IMR-90 (cell line): Measurements from ENCODE around the gene SUN1. TPM values are rescaled to one million over a fixed set of nuclear protein-coding genes. Genes with fewer than 3 reads are reported as not detected.

Source experiments
- ATAC-seq: fragments of 200-7000 bp; cut with Tn5 transposase; 2 replicates; pipeline ENCODE4 v1.9.1; 2020; ENCODE audit warnings: low read depth, mild to moderate bottlenecking, moderate library complexity
- BruUV-seq: library from RNA; stranded (reverse); fragments of 400-500 nt; replicated peaks from 2 replicates; lab custom pipeline; 2021; lab: Mats Ljungman, UMichigan
- CTCF ChIA-PET: fragments of 300-600 bp; formaldehyde crosslinking; extraction: SDS; loops from one replicate; lab custom pipeline; 2021; ENCODE audit warnings: antibody characterized with exemption; lab: Yijun Ruan, JAX
- POLR2A ChIA-PET: fragments of 300-600 bp; sonication (Branson Sonifier 250); formaldehyde crosslinking; loops from one replicate; lab custom pipeline; 2022; ENCODE audit warnings: antibody characterized with exemption; ENCODE audit not compliant: unreplicated experiment; lab: Charles Lee
- DNase-seq: peaks from one replicate; pipeline ENCODE4 v3.0.0; 2013
- H2AFZ ChIP-seq: replicated peaks from 2 replicates; pipeline ENCODE3; 2013; ENCODE audit warnings: low read length, mild to moderate bottlenecking; ENCODE audit not compliant: poor library complexity
- H2AK5ac ChIP-seq: 2 replicates; pipeline ENCODE4 v1.6.1; 2013; ENCODE audit warnings: low read depth, low read length, inconsistent platforms
- H2AK9ac ChIP-seq: replicated peaks from 2 replicates; pipeline ENCODE3; 2013; ENCODE audit warnings: mild to moderate bottlenecking, low read depth, low read length, moderate library complexity; ENCODE audit not compliant: poor library complexity
- H2BK120ac ChIP-seq: 2 replicates; pipeline ENCODE4 v1.6.1; 2013; ENCODE audit warnings: low read depth, low read length, inconsistent platforms
- H2BK15ac ChIP-seq: 3 replicates; pipeline ENCODE4 v1.6.1; 2013; ENCODE audit warnings: low read depth, low read length, inconsistent platforms
- H2BK20ac ChIP-seq: 2 replicates; pipeline ENCODE4 v1.6.1; 2013; ENCODE audit warnings: low read depth, mild to moderate bottlenecking, inconsistent platforms, low read length, moderate library complexity
- H2BK5ac ChIP-seq: 2 replicates; pipeline ENCODE4 v1.6.1; 2013; ENCODE audit warnings: mild to moderate bottlenecking, low read depth, low read length, inconsistent platforms; ENCODE audit not compliant: poor library complexity, severe bottlenecking
- H3K14ac ChIP-seq: replicated peaks from 2 replicates; pipeline ENCODE4 v1.6.1; 2013; ENCODE audit warnings: low read depth, low read length, inconsistent platforms
- H3K18ac ChIP-seq: 2 replicates; pipeline ENCODE4 v1.6.1; 2013; ENCODE audit warnings: low read depth, low read length, control low read depth
- H3K23ac ChIP-seq: 2 replicates; pipeline ENCODE4 v1.6.1; 2013; ENCODE audit warnings: low read depth, low read length, inconsistent platforms
- H3K27ac ChIP-seq: 2 replicates; pipeline ENCODE4 v1.5.1; 2013; ENCODE audit warnings: mild to moderate bottlenecking, control low read depth, low read length; ENCODE audit not compliant: insufficient read depth
- H3K27me3 ChIP-seq: 2 replicates; pipeline ENCODE4 v1.6.1; 2013; ENCODE audit warnings: low read length; ENCODE audit not compliant: control insufficient read depth, insufficient read depth
- H3K36me3 ChIP-seq: 2 replicates; pipeline ENCODE4 v1.6.1; 2013; ENCODE audit warnings: low read length, mixed read lengths; ENCODE audit not compliant: control insufficient read depth, insufficient read depth
- H3K4ac ChIP-seq: 2 replicates; pipeline ENCODE4 v1.6.1; 2013; ENCODE audit warnings: low read depth, low read length, inconsistent platforms
- H3K4me1 ChIP-seq: 2 replicates; pipeline ENCODE4 v1.6.1; 2013; ENCODE audit warnings: low read length, mixed read lengths; ENCODE audit not compliant: control insufficient read depth, insufficient read depth
- H3K4me2 ChIP-seq: 2 replicates; pipeline ENCODE4 v1.6.1; 2013; ENCODE audit warnings: low read depth, mild to moderate bottlenecking, control low read depth, low read length, moderate library complexity
- H3K4me3 ChIP-seq: 2 replicates; pipeline ENCODE4 v1.5.1; 2013; ENCODE audit warnings: low read depth, mild to moderate bottlenecking, control low read depth, low read length, moderate library complexity; ENCODE audit not compliant: insufficient read depth
- H3K56ac ChIP-seq: 2 replicates; pipeline ENCODE4 v1.6.1; 2013; ENCODE audit warnings: low read length, inconsistent platforms; ENCODE audit not compliant: insufficient read depth; ENCODE audit errors: extremely low read depth
- H3K79me1 ChIP-seq, 2 experiments: 2 replicates each; pipeline ENCODE4 v1.6.1; 2013; ENCODE audit warnings: low read length in 2 of 2, inconsistent platforms in 1 of 2, low read depth in 1 of 2
- H3K9ac ChIP-seq: 2 replicates; pipeline ENCODE4 v1.6.1; 2013; ENCODE audit warnings: low read depth, low read length, control low read depth
- H3K9me1 ChIP-seq: 2 replicates; pipeline ENCODE4 v1.6.1; 2013; ENCODE audit warnings: low read length, inconsistent platforms; ENCODE audit not compliant: insufficient read depth
- H3K9me3 ChIP-seq: 2 replicates; pipeline ENCODE4 v1.6.1; 2013; ENCODE audit warnings: low read length; ENCODE audit not compliant: control insufficient read depth, insufficient read depth
- H4K20me1 ChIP-seq: 2 replicates; pipeline ENCODE4 v1.6.1; 2013; ENCODE audit warnings: low read length, inconsistent platforms; ENCODE audit not compliant: insufficient read depth
- H4K5ac ChIP-seq: 2 replicates; pipeline ENCODE4 v1.6.1; 2013; ENCODE audit warnings: mild to moderate bottlenecking, low read depth, low read length, control low read depth
- H4K8ac ChIP-seq, 2 experiments: 2 replicates each; pipeline ENCODE4 v1.6.1; 2013; ENCODE audit warnings: low read depth in 2 of 2, low read length in 2 of 2, control low read depth in 1 of 2, inconsistent platforms in 1 of 2
- H4K91ac ChIP-seq: 2 replicates; pipeline ENCODE4 v1.6.1; 2013; ENCODE audit warnings: low read depth, low read length, inconsistent platforms; ENCODE audit not compliant: insufficient read depth
- BHLHE40 ChIP-seq: fragments of 150-350 bp; IDR thresholded peaks from 2 replicates; pipeline ENCODE4 v1.6.1; 2016; ENCODE audit warnings: mild to moderate bottlenecking, low read depth, low read length
- CEBPB ChIP-seq: IDR thresholded peaks from 2 replicates; pipeline ENCODE4 v1.6.1; 2012; ENCODE audit warnings: low read depth, low read length, improper control_type of control experiment
- MAFK ChIP-seq: IDR thresholded peaks from 2 replicates; pipeline ENCODE4 v1.6.1; 2012; ENCODE audit warnings: low read depth, low read length, improper control_type of control experiment
- MAZ ChIP-seq: IDR thresholded peaks from 2 replicates; pipeline ENCODE4 v1.6.1; 2012; ENCODE audit warnings: low read depth, mild to moderate bottlenecking, low read length, improper control_type of control experiment, moderate library complexity, borderline replicate concordance
- NFE2L2 ChIP-seq: fragments of 150-350 bp; IDR thresholded peaks from 2 replicates; pipeline ENCODE4 v1.6.1; 2016; ENCODE audit warnings: low read depth, mild to moderate bottlenecking, low read length
- POLR2A ChIP-seq: IDR thresholded peaks from 2 replicates; pipeline ENCODE4 v1.6.1; 2012; ENCODE audit warnings: mild to moderate bottlenecking, low read depth, low read length
- RCOR1 ChIP-seq: IDR thresholded peaks from 2 replicates; pipeline ENCODE4 v1.6.1; 2012; ENCODE audit warnings: mild to moderate bottlenecking, low read length, improper control_type of control experiment; ENCODE audit not compliant: insufficient replicate concordance
- SMC3 ChIP-seq: fragments of 150-350 bp; IDR thresholded peaks from 2 replicates; pipeline ENCODE4 v1.6.1; 2016; ENCODE audit warnings: low read depth, mild to moderate bottlenecking, antibody characterized with exemption, low read length, moderate library complexity
- WGBS, 2 experiments: methylation state at CpG; one replicate each; pipeline versions ENCODE4 v1.1.5 to v1.1.7; 2013; ENCODE audit warnings: missing lambda C conversion rate in 2 of 2; ENCODE audit not compliant: insufficient read length in 1 of 2; ENCODE audit errors: extremely low coverage in 2 of 2; 5-methylcytosine and 5-hydroxymethylcytosine counted together
- dilution Hi-C: fragments of 300-500 bp; cut with HindIII; formaldehyde crosslinking; loops from one replicate; pipeline ENCODE4 v1.14.3; 2018; ENCODE audit warnings: low sequenced_read_pairs; ENCODE audit not compliant: unreplicated experiment
- in situ Hi-C: fragments of 300-500 bp; cut with MboI; formaldehyde crosslinking; loops from 3 replicates; pipeline ENCODE4 v1.14.3; 2019; ENCODE audit warnings: low sequenced_read_pairs, inconsistent platforms, mixed read lengths
- intact Hi-C: fragments of 100-400 bp; cut with micrococcal nuclease; formaldehyde crosslinking; loops from 2 replicates; pipeline ENCODE4 v1.10.0; 2022
- polyA plus RNA-seq, 3 experiments: library from polyadenylated mRNA; depleted of rRNA; stranded (reverse); fragments of >200 nt; gene quantifications; 2 replicates each; pipeline ENCODE4 v1.2.3, GENCODE V29; 2012; ENCODE audit warnings: low replicate concordance in 1 of 3
- total RNA-seq: library from RNA; depleted of rRNA; stranded (reverse); fragments of >200 nt; gene quantifications from 2 replicates; pipeline ENCODE4 v1.2.3, GENCODE V29; 2012

The SUN1 gene
- total and polyA plus RNA-seq, 2 of the 4 experiments (the other 2 are of a cell fraction), result 113 to 239 TPM

GRCh38 chr7:898855-899681 lies 66.8 kb downstream of the SUN1 start:
- CTCF ChIA-PET, result no interaction called here
- BruUV-seq, result no TSS peak

More at GRCh38 chr7:898855-899681, 66.8 kb downstream of the SUN1 start:
- no peaks in the 10 kb centered on the region for H3K79me1 ChIP-seq
- H3K14ac ChIP-seq, result no peak overlapping the region
- H3K27me3 ChIP-seq, result no peaks in the 10 kb centered on the region
- POLR2A ChIA-PET, result no interaction called here
- no peak overlapping the region for H3K18ac ChIP-seq
- no peak overlapping the region for H3K23ac ChIP-seq
- H2AFZ ChIP-seq, result peak overlapping the region; percentile 17
- H2BK120ac ChIP-seq, result no peak overlapping the region
- H2BK5ac ChIP-seq, result no peak overlapping the region
- DNase-seq (no peak), ATAC-seq (no peak)
- H3K4me3 ChIP-seq, result no peak overlapping the region
- no peaks in the 10 kb centered on the region for H3K9me1 ChIP-seq
- dilution Hi-C loops, result no loop called here
- no peak overlapping the region for H4K5ac ChIP-seq
- H2AK5ac ChIP-seq, result no peak overlapping the region
- in situ Hi-C loops, result no loop called here
- peaks cover 24% of the 10 kb centered on the region for H3K36me3 ChIP-seq
- no peak overlapping the region for H3K56ac ChIP-seq
- WGBS, 2 experiments, result 88% methylated on average over 42 of the region's 54 CpGs; no CpG with 5 or more reads in 1 of the 2 experiments
- no peak overlapping the region for H3K27ac ChIP-seq
- H2BK20ac ChIP-seq, result no peak overlapping the region
- intact Hi-C loops, result no loop called here
- H3K9me3 ChIP-seq, result no peaks in the 10 kb centered on the region
- no peak overlapping the region for H2BK15ac ChIP-seq
- H4K20me1 ChIP-seq, result no peaks in the 10 kb centered on the region
- no peak overlapping the region for H4K8ac ChIP-seq
- H2AK9ac ChIP-seq, result peak overlapping the region; percentile 42
- TF ChIP-seq SMC3 (no peak), RCOR1 (no peak), POLR2A (no peak), BHLHE40 (no peak), NFE2L2 (no peak), MAFK (no peak), MAZ (no peak), CEBPB (no peak)
- no peak overlapping the region for H3K4me2 ChIP-seq
- no peak overlapping the region for H3K4ac ChIP-seq
- no peak overlapping the region for H4K91ac ChIP-seq
- H3K9ac ChIP-seq, result no peak overlapping the region
- peaks cover 5% of the 10 kb centered on the region for H3K4me1 ChIP-seq
